Measurements from ENCODE around the gene FRMPD4.
A peak's percentile ranks its signal among the peaks of the same experiment; 100 is the strongest.

Gene FRMPD4

DNA sequence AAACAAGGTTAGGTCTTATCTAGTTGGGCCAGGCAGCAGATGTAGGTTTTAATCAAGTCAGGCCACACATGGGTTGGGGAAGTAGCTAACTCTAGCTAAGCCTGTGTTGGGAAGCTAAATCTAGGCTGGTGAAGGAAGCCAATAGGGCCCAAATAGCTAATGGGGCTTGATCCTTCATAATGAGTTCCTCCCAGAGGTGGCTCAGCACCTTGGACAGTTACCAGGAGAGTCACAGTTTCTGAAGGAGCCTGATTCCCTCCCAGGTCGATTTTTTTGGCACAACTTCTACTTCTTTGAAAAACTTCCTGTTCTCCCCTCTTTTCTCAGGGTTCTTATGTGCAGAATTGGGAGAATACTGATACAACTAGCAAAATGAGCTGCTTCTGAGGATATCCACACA is 410.5 kb downstream of the FRMPD4 start:
- DNase-seq = peak in 1 of 5 experiments; percentile 1

- no peak for DNase-seq
These were observed 415.9 kb downstream of the FRMPD4 start for GRCh38 chrX:12554206-12554605.

GRCh38 chrX:12563121-12563520 is 424.8 kb downstream of the FRMPD4 start:
- DNase-seq = no peak

DNA sequence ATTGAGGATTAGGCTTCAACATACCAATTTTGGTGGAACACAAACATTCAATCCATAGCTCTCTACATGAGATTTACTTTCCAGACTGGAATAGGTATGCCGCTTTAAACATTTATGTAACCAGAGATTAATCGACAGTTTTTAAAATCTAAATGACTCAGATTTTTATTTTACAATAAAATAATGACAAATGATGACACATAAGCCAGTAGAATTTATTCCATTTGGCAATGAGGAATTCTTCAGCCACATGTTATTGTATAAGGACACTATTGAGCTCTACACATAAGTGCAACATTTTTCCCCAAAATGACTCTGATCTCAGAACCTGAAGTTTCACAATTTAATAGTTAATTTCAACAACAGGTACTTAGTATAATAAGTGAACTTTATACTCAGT is 425.9 kb downstream of the FRMPD4 start:
- DNase-seq = no peak

DNA sequence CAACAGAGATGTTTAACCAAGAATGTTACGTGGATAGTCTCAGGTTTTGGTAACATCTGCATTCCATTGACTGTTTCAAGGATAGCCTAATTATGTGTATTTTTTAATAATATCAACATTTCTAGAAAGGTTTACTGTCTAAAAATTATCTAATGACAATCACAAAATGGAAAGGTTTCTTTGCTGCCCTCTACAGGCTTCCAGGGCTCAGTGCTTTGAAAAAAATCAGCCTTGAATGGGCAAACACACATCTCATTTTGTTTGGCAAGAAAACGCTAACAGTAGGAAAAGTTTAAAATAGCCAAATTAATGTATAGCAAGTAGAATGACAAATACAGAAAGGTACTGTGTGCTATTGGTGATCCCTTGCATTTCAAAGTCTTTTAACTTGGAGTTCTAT is 429.6 kb downstream of the FRMPD4 start:
- DNase-seq = no peak

GRCh38 chrX:12570859-12571501 is 432.7 kb downstream of the FRMPD4 start:
- DNase-seq = no peak

GRCh38 chrX:12579311-12579710 is 441.0 kb downstream of the FRMPD4 start:
- no peak for DNase-seq

GRCh38 chrX:12580548-12580947 is 442.3 kb downstream of the FRMPD4 start:
- DNase-seq = peak in 1 of 5 experiments; percentile 39

GRCh38 chrX:12581546-12581945 is 443.3 kb downstream of the FRMPD4 start:
- no peak for DNase-seq

DNA sequence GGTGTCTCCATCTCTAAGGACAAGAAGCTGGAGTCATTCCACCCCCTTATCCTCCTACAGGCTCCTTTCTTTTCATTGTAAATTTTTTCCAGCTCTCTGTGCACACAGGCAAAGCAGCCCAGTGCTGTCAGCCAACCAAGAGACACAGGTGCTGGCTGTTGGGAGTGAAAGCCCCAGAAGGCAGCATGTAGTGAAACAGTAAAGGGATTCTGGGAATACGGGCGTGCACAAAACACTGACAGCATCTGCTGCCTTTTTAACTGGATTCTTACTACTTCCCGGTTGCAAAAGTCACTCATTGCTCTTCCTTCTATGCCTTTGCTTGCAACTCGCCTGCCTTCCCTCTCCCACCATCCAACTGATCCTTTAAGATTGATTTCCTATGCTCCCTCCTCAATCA is 444.4 kb downstream of the FRMPD4 start:
- DNase-seq = no peak

- DNase-seq = no peak
These were observed 445.3 kb downstream of the FRMPD4 start for GRCh38 chrX:12583543-12583942.

GRCh38 chrX:12595720-12596119 is 457.4 kb downstream of the FRMPD4 start:
- no peak for DNase-seq

GRCh38 chrX:12610079-12610478 is 471.8 kb downstream of the FRMPD4 start:
- no peak for DNase-seq

- no peak for DNase-seq
These were observed 473.2 kb downstream of the FRMPD4 start for GRCh38 chrX:12611471-12611870.

GRCh38 chrX:12614266-12614665 is 476.0 kb downstream of the FRMPD4 start:
- DNase-seq = no peak

DNA sequence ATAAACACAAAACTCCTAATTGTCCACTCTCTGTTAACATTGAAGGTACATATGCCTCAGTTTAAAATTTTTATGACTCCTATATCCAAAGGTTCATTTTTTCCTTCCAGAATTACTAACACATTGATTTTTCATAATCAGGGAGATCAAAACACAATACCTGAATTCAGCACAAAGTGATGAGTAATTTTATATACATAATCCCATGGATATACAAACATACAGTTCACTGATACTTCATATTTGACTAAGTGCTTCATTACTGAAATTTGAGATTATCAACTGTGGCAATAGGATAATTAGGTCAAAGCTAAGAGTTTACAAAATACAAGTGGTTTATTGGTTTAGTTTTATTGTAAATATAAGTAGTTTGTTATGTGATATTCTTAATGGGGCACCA is 476.8 kb downstream of the FRMPD4 start:
- no peak for DNase-seq

GRCh38 chrX:12617241-12617640 is 479.0 kb downstream of the FRMPD4 start:
- DNase-seq = no peak

- DNase-seq = no peak
These were observed 509.0 kb downstream of the FRMPD4 start for GRCh38 chrX:12647230-12647629.

DNA sequence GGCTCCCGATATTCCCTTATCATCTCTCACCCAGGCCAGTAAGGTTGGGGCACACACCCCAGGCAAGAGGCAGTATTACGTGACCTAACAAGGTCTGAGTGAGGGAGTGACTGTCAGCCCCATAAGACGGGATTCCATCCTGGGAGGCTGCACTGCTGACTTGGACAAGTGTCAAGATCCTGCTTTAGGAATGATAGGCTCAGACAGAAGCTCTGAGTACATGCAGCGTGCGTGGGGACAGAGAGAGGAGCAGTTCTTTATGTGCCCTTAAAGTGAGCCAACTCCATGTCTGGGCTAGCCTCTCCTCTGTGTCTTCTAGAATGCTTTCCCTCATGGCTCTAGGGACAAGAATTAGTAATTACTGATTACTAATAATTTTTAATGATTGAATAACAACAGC is 510.7 kb downstream of the FRMPD4 start:
- DNase-seq = no peak

GRCh38 chrX:12657433-12657832 is 519.2 kb downstream of the FRMPD4 start:
- DNase-seq = no peak

DNA sequence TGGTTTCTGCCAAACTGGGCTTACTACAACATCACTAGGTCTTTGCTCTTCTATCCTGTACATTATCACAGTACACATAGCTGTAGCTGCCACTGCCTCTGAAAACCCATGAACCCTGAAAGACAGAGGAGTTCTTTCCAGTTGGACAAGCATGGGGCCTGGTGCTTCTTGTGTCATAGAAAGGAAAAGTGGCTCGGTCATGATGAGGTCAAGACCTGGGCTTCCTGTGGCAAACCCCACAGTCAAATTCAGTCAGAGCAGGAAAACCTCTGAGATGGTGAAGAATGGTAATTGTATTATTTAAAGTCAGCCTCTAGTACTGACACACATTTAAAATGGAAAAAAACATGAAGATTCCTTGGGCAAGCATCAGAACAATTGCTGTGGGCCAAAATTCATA is 519.6 kb downstream of the FRMPD4 start:
- no peak for DNase-seq

DNA sequence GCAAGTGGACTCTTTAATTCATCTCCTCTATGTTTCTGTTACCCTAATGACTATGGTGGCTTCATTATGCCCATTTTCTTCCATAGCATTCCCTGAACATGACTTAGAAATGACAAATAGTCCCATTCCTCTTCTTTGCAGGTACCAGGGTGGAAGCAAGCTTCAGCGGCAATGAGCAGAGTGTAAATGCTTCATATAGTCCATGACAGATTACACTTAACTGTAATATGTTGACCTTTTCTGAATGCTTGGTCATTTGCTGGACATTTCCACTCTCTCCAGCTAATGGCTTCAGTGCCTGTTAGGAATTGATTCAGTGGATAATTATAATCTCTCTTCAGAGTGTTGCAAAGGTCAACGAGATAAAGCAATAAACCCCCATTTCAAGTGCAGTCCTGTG is 523.2 kb downstream of the FRMPD4 start:
- DNase-seq = no peak

GRCh38 chrX:12672367-12673106 is 534.3 kb downstream of the FRMPD4 start:
- peak in 1 of 5 experiments; percentile 27 for DNase-seq

- no peak for DNase-seq
These were observed 535.2 kb downstream of the FRMPD4 start for GRCh38 chrX:12673487-12673886.

DNA sequence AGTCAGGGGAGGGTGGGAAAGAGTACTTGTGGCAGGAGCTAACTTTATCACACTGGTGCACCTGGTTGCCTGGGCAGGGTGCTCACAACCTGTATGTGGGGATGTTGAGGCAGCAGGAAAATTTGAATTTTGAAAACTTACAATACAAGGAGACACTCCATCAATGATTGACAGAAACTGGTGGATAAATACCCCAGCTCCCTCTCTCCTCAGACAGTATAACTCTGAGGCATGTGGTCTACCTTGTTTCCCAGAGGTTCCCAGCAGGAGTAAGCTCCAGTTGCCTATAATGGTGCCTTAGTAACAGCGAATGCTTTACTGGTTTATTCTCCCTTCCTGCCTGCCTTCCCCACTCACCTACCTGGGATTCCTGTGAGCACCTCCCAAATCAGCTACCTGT is 541.2 kb downstream of the FRMPD4 start:
- no peak for DNase-seq

Measured in T-helper 2 cell (primary cell).